ENCODE measurements around the gene PKNOX2.

DNA sequence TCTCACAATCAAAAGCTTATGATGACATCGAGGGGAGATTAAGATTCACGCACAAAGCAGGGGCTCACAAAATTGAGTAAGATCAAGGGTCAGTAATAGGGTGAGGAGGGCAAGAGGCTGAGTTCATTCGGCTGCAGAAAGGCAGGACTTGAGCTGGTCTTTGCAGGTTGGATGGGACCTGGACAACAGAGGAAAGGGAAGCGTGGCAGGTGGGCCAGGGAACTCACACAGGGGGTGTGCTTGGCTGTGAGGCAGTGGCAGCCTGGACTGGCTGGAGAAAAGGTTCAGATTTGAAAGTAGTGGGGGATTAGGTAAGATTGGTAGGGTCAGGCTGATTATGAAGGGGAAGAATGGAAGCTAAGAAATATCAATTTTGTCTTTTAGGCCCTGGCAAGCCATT lies 161.6 kb downstream of the PKNOX2 start:
- TF ChIP-seq, protein P1, sequence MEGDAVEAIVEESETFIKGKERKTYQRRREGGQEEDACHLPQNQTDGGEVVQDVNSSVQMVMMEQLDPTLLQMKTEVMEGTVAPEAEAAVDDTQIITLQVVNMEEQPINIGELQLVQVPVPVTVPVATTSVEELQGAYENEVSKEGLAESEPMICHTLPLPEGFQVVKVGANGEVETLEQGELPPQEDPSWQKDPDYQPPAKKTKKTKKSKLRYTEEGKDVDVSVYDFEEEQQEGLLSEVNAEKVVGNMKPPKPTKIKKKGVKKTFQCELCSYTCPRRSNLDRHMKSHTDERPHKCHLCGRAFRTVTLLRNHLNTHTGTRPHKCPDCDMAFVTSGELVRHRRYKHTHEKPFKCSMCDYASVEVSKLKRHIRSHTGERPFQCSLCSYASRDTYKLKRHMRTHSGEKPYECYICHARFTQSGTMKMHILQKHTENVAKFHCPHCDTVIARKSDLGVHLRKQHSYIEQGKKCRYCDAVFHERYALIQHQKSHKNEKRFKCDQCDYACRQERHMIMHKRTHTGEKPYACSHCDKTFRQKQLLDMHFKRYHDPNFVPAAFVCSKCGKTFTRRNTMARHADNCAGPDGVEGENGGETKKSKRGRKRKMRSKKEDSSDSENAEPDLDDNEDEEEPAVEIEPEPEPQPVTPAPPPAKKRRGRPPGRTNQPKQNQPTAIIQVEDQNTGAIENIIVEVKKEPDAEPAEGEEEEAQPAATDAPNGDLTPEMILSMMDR (IDR thresholded peaks at IDR 0.05 in 8 of 11, conservative IDR thresholded peaks at IDR 0.05 in 3 of 11) = no peak
- no peak for TF ChIP-seq POLR2A (IDR thresholded peaks at IDR 0.05)
- TF ChIP-seq POLR2AphosphoS5 (IDR thresholded peaks at IDR 0.05) = no peak
